Measurements from ENCODE around the gene CFAP46. TPM values are rescaled to one million over a fixed set of nuclear protein-coding genes. Genes with fewer than 3 reads are reported as not detected.
"Not testable (repeated sequence)": the region's sequence is repeated elsewhere in the genome, so short reads cannot be mapped to it uniquely, and the experiment has no call there.

Gene CFAP46
- total and polyA plus RNA-seq, 2 donors = 0.53 TPM; not detected in 1

- Histone ChIP-seq H3K4me3 (ENCODE audit: low read depth, low read length) (no peak overlapping the region), H3K36me3 (ENCODE audit: insufficient read depth) (no peaks in the 10 kb centered on the region)
These were observed 32.0 kb upstream of the CFAP46 start for GRCh38 chr10:132974249-132974796.

GRCh38 chr10:132973903-132974241 is 31.5 kb upstream of the CFAP46 start:
- Histone ChIP-seq H3K27ac (ENCODE audit: low read depth) (no peak overlapping the region), H3K4me3 (ENCODE audit: low read depth, low read length) (no peak overlapping the region), H3K4me1 (ENCODE audit: insufficient read depth) (no peaks in the 10 kb centered on the region), H3K36me3 (ENCODE audit: insufficient read depth) (no peaks in the 10 kb centered on the region)
- no peak for DNase-seq (ENCODE audit: extremely low spot score)
- WGBS = 87% methylated on average over 8 of the region's 8 CpGs

More at GRCh38 chr10:132974249-132974796, 32.0 kb upstream of the CFAP46 start:
- H3K4me1 ChIP-seq (ENCODE audit: insufficient read depth) = no peaks in the 10 kb centered on the region
- H3K27ac ChIP-seq (ENCODE audit: low read depth) = no peak overlapping the region
- no peak for DNase-seq (ENCODE audit: extremely low spot score)
- WGBS = 91% methylated on average over 29 of the region's 29 CpGs

GRCh38 chr10:132972986-132973902 is 30.9 kb upstream of the CFAP46 start:
- no peak for DNase-seq (ENCODE audit: extremely low spot score)
- WGBS = 88% methylated on average over 28 of the region's 28 CpGs
- Histone ChIP-seq H3K27ac (ENCODE audit: low read depth) (no peak overlapping the region), H3K36me3 (ENCODE audit: insufficient read depth) (no peaks in the 10 kb centered on the region), H3K4me1 (ENCODE audit: insufficient read depth) (no peaks in the 10 kb centered on the region), H3K4me3 (ENCODE audit: low read depth, low read length) (no peak overlapping the region)

GRCh38 chr10:132972149-132972985 is 30.0 kb upstream of the CFAP46 start:
- WGBS = 70% methylated on average over 26 of the region's 26 CpGs
- DNase-seq (ENCODE audit: extremely low spot score) = no peak
- Histone ChIP-seq H3K4me1 (ENCODE audit: insufficient read depth) (no peaks in the 10 kb centered on the region), H3K27ac (ENCODE audit: low read depth) (no peak overlapping the region), H3K4me3 (ENCODE audit: low read depth, low read length) (no peak overlapping the region), H3K36me3 (ENCODE audit: insufficient read depth) (no peaks in the 10 kb centered on the region)

- no peaks in the 10 kb centered on the region for H3K4me1 ChIP-seq (ENCODE audit: insufficient read depth)
- WGBS = 46% methylated on average over 24 of the region's 24 CpGs
- no peak overlapping the region for H3K4me3 ChIP-seq (ENCODE audit: low read depth, low read length)
- no peak overlapping the region for H3K27ac ChIP-seq (ENCODE audit: low read depth)
- DNase-seq (ENCODE audit: extremely low spot score) = no peak
- no peaks in the 10 kb centered on the region for H3K36me3 ChIP-seq (ENCODE audit: insufficient read depth)
These were observed 29.2 kb upstream of the CFAP46 start for GRCh38 chr10:132971448-132972148.

- Histone ChIP-seq H3K27ac (ENCODE audit: low read depth) (no peak overlapping the region), H3K4me1 (ENCODE audit: insufficient read depth) (no peaks in the 10 kb centered on the region), H3K4me3 (ENCODE audit: low read depth, low read length) (no peak overlapping the region), H3K36me3 (ENCODE audit: insufficient read depth) (no peaks in the 10 kb centered on the region)
- 72% methylated on average over 22 of the region's 22 CpGs for WGBS
- no peak for DNase-seq (ENCODE audit: extremely low spot score)
These were observed 28.5 kb upstream of the CFAP46 start for GRCh38 chr10:132970641-132971438.

GRCh38 chr10:132967540-132967939 is 25.2 kb upstream of the CFAP46 start:
- H3K4me1 ChIP-seq (ENCODE audit: insufficient read depth) = no peaks in the 10 kb centered on the region
- H3K4me3 ChIP-seq (ENCODE audit: low read depth, low read length) = no peak overlapping the region
- DNase-seq (ENCODE audit: extremely low spot score) = no peak
- H3K36me3 ChIP-seq (ENCODE audit: insufficient read depth) = no peaks in the 10 kb centered on the region
- H3K27ac ChIP-seq (ENCODE audit: low read depth) = no peak overlapping the region
- WGBS = 34% methylated on average over 11 of the region's 11 CpGs

GRCh38 chr10:132965411-132966057 is 23.2 kb upstream of the CFAP46 start:
- 83% methylated on average over 26 of the region's 26 CpGs for WGBS
- H3K27ac ChIP-seq (ENCODE audit: low read depth) = no peak overlapping the region
- H3K36me3 ChIP-seq (ENCODE audit: insufficient read depth) = no peaks in the 10 kb centered on the region
- no peak for DNase-seq (ENCODE audit: extremely low spot score)
- H3K4me1 ChIP-seq (ENCODE audit: insufficient read depth) = no peaks in the 10 kb centered on the region
- H3K4me3 ChIP-seq (ENCODE audit: low read depth, low read length) = no peak overlapping the region

- H3K27ac ChIP-seq (ENCODE audit: low read depth); DNase-seq (ENCODE audit: extremely low spot score); H3K36me3 ChIP-seq (ENCODE audit: insufficient read depth); H3K4me1 ChIP-seq (ENCODE audit: insufficient read depth); H3K4me3 ChIP-seq (ENCODE audit: low read depth, low read length): not testable (repeated sequence)
- WGBS = 80% methylated on average over 43 of the region's 43 CpGs
These were observed 22.5 kb upstream of the CFAP46 start for GRCh38 chr10:132964707-132965410.

GRCh38 chr10:132964231-132964630 is 21.9 kb upstream of the CFAP46 start:
- no peak overlapping the region for H3K4me3 ChIP-seq (ENCODE audit: low read depth, low read length)
- H3K27ac ChIP-seq (ENCODE audit: low read depth) = no peak overlapping the region
- no peak for DNase-seq (ENCODE audit: extremely low spot score)
- H3K36me3 ChIP-seq (ENCODE audit: insufficient read depth) = no peaks in the 10 kb centered on the region
- no peaks in the 10 kb centered on the region for H3K4me1 ChIP-seq (ENCODE audit: insufficient read depth)
- WGBS = 94% methylated on average over 15 of the region's 15 CpGs

GRCh38 chr10:132963430-132963960 is 21.1 kb upstream of the CFAP46 start:
- Histone ChIP-seq H3K4me3 (ENCODE audit: low read depth, low read length) (no peak overlapping the region), H3K27ac (ENCODE audit: low read depth) (no peak overlapping the region), H3K4me1 (ENCODE audit: insufficient read depth) (no peaks in the 10 kb centered on the region), H3K36me3 (ENCODE audit: insufficient read depth) (no peaks in the 10 kb centered on the region)
- no peak for DNase-seq (ENCODE audit: extremely low spot score)
- 95% methylated on average over 14 of the region's 14 CpGs for WGBS
